ENCODE measurements around the gene INTU.
"Not testable (repeated sequence)": the region's sequence is repeated elsewhere in the genome, so short reads cannot be mapped to it uniquely, and the experiment has no call there.

Gene INTU

DNA sequence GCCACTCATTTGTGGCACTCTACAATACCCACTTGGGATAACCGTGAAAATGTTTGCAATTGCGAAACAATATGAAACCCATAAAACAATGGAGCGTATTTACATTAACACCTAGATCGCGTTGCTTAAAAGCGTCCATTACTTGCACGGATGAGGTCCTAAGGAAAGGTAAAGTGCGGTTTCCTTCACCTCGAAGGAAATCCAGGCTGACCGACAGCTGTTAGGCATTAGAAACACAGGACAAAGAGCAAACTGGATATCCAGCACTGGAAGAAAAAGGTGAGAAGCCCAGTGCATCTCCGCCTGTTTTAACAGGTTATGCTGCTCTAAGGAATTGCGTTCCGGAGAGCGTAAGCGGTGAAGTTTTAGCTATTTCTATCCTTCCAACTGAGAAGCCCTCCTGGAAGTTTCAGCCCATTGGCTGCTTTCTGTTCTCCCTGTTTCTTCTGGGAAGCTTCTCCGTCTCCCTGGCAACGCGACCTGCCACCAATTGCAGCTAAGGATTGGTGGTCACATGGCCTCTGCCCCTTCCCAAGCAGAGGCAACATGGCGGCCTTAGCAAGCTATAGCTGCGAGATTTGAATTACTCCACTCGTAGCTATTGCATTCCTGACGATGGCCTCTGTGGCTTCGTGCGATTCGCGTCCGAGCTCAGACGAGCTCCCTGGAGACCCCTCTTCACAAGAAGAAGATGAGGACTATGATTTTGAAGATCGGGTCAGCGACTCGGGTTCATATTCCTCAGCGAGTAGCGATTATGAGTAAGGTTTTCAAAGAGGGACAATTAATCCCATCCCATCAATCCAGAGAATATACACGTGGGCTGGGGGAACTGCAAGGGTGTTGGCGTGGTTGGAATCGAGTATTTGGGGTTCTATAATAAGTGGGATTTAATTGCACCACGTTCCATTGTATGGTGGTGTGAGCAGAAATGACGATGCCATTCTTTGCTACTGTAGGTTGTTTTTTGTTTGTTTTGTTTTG is at the start of gene INTU:
INTU (plus strand) TSS at position 538 of the 984 bp plus-strand sequence; CDS start at position 616, 78 bp downstream.
- DNase-seq (ENCODE audit: low read depth), result peak; percentile 95
- TF ChIP-seq, protein P1, sequence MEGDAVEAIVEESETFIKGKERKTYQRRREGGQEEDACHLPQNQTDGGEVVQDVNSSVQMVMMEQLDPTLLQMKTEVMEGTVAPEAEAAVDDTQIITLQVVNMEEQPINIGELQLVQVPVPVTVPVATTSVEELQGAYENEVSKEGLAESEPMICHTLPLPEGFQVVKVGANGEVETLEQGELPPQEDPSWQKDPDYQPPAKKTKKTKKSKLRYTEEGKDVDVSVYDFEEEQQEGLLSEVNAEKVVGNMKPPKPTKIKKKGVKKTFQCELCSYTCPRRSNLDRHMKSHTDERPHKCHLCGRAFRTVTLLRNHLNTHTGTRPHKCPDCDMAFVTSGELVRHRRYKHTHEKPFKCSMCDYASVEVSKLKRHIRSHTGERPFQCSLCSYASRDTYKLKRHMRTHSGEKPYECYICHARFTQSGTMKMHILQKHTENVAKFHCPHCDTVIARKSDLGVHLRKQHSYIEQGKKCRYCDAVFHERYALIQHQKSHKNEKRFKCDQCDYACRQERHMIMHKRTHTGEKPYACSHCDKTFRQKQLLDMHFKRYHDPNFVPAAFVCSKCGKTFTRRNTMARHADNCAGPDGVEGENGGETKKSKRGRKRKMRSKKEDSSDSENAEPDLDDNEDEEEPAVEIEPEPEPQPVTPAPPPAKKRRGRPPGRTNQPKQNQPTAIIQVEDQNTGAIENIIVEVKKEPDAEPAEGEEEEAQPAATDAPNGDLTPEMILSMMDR (conservative IDR thresholded peaks at IDR 0.05; ENCODE audit: control insufficient read depth, insufficient read depth, low read depth, low read length), result no peak
- peak within 1 kb of the TSS; percentile 98 for H3K4me3 ChIP-seq (ENCODE audit: control insufficient read depth, low read depth, low read length)

DNA sequence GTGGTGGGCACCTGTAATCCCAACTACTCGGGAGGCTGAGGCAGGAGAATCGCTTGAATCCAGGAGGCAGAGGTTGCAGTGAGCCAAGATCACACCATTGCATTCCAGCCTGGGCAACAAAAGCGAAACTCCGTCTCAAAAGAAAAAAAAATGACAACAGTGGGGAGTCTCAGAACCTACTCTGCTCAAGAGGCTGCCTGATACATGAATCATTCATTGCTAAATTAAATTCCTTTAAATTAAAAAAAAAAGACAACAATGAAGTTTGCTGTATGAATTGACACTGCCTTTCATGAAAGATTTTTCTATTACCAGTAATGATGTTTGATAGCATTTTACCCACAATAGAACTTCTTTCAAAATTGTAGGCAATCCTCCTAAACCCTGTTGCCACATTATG is 46.3 kb upstream of the INTU start:
- not testable (repeated sequence) for DNase-seq (ENCODE audit: low read depth)

DNA sequence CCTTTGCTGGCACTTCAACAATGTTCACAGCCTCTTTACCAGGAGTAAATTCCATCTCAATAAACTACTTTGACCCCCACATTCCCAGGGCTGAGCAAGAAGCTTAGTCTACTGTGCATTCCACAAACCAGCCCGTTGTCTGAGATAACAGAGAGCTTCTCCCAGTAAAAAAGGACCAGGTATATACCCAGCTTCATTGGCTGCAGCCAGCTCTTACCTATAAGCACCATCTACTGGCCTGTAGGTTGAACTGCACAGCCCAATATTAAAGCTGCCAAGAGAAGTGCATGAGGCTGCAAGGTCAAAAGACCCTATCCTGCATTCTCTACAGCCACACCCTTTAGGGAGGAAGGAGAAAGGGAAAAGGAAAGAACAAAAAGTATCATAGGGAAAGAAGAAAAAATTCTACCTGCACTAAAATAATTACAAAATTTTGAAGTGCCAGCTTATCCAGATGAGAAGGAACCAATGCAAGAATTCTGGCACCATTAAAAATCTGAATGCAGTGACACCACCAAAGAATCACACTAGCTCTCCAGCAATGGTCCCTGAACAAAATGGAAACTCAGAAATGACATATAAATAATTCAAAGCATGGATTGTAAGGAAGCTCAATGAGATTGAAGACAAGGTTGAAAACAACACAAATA is 45.7 kb upstream of the INTU start:
- peak; percentile 37 for DNase-seq (ENCODE audit: low read depth)
- TF ChIP-seq, protein P1 (conservative IDR thresholded peaks at IDR 0.05; ENCODE audit: control insufficient read depth, insufficient read depth, low read depth, low read length), result peak; percentile 80
- H3K4me3 ChIP-seq (ENCODE audit: control insufficient read depth, low read depth, low read length), result no peak overlapping the region

More for the DNA sequence above, 46.3 kb upstream of the INTU start:
- H3K4me3 ChIP-seq (ENCODE audit: control insufficient read depth, low read depth, low read length), result not testable (repeated sequence)

DNA sequence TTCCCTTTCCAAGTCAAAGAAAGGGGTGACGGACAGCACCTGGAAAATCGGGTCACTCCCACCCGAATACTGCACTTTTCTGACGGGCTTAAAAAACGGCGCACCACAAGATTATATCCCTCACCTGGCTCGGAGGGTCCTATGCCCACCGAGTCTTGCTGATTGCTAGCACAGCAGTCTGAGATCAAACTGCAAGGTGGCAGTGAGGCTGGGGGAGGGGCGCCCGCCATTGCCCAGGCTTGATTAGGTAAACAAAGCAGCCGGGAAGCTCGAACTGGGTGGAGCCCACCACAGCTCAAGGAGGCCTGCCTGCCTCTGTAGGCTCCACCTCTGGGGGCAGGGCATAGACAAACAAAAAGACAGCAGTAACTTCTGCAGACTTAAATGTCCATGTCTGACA is 43.6 kb upstream of the INTU start:
- DNase-seq (ENCODE audit: low read depth); H3K4me3 ChIP-seq (ENCODE audit: control insufficient read depth, low read depth, low read length): not testable (repeated sequence)

DNA sequence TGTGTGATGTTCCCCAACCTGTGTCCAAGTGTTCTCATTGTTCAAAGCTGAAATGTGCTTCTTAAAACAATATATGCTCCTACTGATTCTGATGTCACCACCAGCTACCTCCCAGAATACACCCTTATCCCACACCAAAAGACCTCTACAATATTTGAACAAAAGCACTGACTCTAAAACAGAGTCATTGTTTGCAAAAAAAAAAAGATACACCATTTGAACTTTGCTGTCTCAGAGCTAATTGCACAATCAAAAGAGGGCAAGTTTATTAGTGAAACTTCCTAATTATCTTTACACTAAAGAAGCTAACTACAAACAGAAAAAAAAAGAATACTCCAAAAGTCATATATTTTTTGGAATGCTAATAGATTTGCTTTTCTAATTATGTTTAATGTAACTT is 34.1 kb upstream of the INTU start:
- no peak for DNase-seq (ENCODE audit: low read depth)
- H3K4me3 ChIP-seq (ENCODE audit: control insufficient read depth, low read depth, low read length), result no peak overlapping the region
- TF ChIP-seq, protein P1 (conservative IDR thresholded peaks at IDR 0.05; ENCODE audit: control insufficient read depth, insufficient read depth, low read depth, low read length), result no peak

DNA sequence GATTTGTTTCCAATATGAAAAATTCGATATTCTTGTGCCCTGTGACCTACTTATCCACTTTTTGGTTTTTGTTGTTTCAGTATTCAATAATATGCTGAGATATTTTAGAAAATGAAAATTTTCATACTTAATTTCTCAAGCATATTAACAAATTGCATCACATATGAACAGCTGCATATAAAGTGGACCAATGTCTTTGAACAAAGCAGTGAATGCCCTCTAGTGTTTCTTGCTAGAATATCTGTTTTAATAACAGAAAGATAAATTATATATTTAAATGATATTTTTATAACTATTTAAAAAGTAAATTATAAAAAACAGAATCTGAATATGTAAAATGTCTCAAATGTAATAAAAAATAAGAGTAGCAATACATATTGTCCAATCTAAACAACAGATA is 31.7 kb upstream of the INTU start:
- no peak overlapping the region for H3K4me3 ChIP-seq (ENCODE audit: control insufficient read depth, low read depth, low read length)
- DNase-seq (ENCODE audit: low read depth), result peak; percentile 42
- TF ChIP-seq, protein P1 (conservative IDR thresholded peaks at IDR 0.05; ENCODE audit: control insufficient read depth, insufficient read depth, low read depth, low read length), result peak; percentile 44

DNA sequence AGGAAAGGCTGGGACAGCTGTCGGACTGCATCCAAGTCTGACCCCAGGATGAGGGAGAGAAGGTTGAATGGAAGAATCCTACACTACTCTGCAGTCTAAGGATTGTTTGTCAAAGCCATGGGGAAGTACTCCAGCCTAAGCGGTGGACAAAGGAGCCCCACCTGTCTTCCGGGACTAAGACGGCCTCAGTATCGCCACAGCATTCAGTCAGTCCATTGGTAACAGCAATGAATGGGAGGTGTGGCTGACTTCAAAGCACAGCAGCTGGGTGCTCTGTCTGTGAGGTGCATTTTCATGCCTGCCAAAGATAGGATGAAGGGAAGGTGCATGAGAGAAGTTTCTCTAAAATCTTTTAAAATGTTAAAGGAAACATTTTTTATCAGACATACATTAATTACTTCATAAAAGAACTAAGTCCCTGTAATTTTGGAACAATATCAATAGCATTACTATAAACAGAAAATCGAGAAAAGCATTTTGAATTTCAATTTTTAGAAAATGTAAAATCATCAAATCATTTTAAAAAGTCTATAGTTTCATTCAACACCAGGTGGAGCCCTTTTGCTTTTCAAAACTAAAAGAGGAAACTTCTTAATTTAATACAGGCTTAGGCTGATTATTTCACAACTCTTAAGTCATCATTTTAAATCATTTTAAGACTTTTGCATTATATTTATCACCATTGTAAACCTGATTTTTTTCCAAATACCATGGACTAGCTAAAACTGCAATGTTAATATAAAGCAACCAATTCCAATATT is 27.6 kb upstream of the INTU start:
- H3K4me3 ChIP-seq (ENCODE audit: control insufficient read depth, low read depth, low read length), result no peak overlapping the region
- TF ChIP-seq, protein P1 (conservative IDR thresholded peaks at IDR 0.05; ENCODE audit: control insufficient read depth, insufficient read depth, low read depth, low read length), result peak; percentile 43
- peak; percentile 60 for DNase-seq (ENCODE audit: low read depth)
